DND-41 (cell line): ENCODE measurements around the gene WDR7.

Source experiments
- CTCF ChIP-seq: IDR thresholded peaks from 2 replicates; pipeline ENCODE4 v1.5.1; 2012; ENCODE audit warnings: borderline replicate concordance, low read length, moderate library complexity, mild to moderate bottlenecking; ENCODE audit not compliant: poor library complexity, severe bottlenecking; ENCODE audit errors: extremely low read depth
- EZH2 ChIP-seq: IDR thresholded peaks from 3 replicates; pipeline ENCODE4 v1.6.1; 2012; ENCODE audit warnings: borderline replicate concordance, low read depth, mild to moderate bottlenecking, moderate library complexity, low read length, inconsistent platforms; ENCODE audit not compliant: severe bottlenecking

GRCh38 chr18:57048859-57049258 is 397.7 kb downstream of the WDR7 start:
- no peak for TF ChIP-seq CTCF
- TF ChIP-seq EZH2, result no peak
